ENCODE data around the gene NCDN.

- TF ChIP-seq POLR2A (IDR thresholded peaks at IDR 0.05; ENCODE audit: low read depth) (no peak), CTCF (IDR thresholded peaks at IDR 0.05) (no peak), POLR2AphosphoS5 (IDR thresholded peaks at IDR 0.05) (no peak)
Measured at GRCh38 chr1:35574655-35575415, 17.2 kb downstream of the NCDN start.
